Amniotic stem cell (primary cell): Measurements from ENCODE around the gene ZBTB20.

ENCODE experiments used
- DNase-seq: peaks from one replicate; lab custom pipeline; 2025; lab: John Stamatoyannopoulos, UW

The ZBTB20 gene

DNA sequence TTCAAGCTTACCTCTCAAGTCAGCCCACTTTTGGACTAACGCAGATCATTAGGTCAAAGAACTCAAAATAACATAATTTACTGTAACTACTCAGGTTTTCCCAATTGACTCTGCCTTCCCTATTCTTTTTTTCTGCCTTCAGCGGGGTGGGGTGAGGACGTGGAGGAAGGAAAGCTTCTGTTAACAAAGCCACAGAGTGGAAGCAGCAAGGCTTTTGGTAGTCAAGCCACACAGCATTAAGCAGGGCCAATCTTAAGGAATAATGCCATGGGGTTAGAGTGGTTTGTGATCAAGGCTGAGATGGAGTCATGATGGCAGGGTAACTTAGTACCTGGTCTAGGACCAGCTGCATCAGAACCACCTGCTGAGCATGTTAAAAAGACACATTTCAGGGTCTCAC, 575.7 kb downstream of the ZBTB20 start:
- DNase-seq = no peak

DNA sequence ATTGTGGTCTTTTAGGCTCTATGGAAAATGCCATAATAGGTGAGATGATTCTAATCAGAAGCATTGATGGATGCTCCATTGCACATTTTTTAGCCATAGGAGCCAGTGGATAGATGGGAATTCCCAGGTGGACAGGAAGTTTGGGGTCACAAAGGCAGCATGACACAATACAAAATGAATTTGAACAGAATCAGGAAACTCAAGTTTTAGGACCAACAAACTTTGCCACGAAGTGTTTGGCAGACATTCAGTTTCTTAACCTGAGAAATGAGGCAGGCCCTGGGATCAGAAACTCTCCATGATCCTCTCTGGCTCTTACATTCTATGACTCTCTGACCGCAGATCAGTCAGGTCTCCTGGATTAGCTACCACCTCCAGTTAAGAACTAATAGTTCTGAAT, 577.9 kb downstream of the ZBTB20 start:
- no peak for DNase-seq

DNA sequence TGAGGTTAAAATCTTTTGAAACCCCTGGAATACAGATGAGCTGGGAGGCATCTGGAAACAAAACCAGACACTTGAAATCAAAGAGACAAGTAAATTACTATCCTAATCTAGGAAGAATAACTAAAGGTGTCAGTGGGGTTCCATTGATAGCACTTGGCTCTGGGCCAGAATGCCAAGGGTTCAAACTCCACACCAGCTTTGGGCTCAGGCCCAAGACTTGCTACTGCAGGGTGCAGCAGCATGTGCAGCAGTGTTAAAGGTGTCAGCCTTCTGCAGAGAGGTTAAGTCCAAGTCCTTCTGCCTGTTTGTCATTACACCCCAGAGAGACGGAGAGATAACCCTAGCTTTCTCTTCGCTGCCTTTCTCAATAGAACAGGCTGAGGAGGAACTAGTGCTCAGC, 579.3 kb downstream of the ZBTB20 start:
- DNase-seq = no peak

DNA sequence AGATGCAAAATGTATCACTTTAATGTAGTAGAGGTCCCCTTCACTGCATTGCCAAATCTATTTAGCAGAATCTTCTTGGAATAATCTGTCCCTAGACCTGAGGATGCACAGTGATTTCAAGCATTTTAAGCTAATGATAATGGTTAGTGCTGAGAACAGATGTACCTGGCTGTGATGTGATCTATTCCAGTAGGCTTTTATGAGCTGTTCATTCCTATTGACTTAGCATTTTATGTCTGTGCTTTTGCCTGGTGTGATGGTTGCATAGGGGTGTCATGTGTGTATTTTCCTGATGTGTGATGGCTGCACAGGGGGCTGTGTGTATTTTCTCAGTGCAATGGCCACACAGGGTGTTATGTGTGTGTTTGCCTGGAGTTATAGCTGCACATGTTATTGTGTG, 580.3 kb downstream of the ZBTB20 start:
- no peak for DNase-seq

DNA sequence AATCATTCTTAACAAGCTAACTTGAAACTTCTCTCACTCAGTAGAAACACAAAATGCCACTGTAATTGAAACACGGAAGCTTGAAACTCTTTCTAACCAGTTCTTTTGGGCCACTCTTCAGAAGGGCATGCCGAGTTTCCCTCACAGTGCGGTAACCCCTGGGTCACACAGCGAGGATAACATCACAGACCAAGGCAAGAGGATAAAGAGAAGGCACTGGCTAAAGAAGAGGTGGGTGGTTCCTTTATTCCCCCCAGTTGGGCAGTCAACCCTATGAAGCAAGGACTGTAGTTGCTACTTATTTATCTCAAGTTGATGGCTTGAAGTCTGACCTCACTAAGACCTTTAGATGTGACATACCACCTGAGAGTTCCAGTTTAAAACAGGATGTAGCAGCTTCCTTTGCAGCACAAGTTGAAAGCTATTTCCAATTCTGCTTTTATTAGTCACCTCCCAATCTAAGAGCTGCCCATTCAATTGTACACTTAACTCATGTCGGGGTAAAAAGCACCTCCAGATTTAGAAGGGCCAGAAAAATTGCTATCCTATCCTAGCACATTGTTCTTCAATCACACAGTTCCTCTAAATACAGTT, 580.8 kb downstream of the ZBTB20 start:
- no peak for DNase-seq

DNA sequence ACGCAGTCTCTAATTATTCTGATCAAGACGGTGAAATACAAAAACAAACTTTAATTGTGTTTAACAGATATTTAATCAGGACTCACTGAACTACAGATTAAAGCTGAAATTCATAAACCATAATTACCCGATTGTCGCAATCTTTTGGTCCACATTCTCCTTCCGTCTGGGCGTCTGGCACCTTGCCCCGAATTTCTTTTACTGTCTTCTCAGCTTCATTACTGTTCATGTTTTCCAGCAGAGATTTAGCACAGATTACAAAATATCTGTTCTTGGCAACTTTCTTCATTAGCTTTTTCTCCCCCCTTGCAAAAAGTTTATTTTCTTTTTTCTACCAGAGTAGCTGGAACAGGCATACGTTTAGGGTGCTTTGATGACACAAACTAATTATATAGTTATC, 581.9 kb downstream of the ZBTB20 start:
- no peak for DNase-seq

DNA sequence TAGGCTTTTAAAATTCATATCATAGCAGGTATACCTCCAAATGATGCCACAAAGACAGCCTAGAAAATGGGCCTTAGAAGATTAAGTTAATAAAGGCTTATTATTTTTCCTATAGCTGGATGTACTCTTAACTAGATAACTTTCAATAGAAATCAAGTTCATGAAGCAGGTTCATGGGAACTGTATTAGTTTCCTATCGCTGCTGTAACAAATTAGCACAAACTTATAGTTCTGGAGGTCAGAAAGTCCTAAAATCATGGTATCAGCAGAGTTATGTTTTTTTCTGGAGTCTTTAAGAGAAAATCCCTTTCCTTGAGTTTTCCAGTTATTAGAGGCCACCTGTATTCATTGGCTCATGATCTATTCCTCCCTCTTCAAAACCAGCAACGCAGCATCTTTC, 583.4 kb downstream of the ZBTB20 start:
- DNase-seq = no peak

DNA sequence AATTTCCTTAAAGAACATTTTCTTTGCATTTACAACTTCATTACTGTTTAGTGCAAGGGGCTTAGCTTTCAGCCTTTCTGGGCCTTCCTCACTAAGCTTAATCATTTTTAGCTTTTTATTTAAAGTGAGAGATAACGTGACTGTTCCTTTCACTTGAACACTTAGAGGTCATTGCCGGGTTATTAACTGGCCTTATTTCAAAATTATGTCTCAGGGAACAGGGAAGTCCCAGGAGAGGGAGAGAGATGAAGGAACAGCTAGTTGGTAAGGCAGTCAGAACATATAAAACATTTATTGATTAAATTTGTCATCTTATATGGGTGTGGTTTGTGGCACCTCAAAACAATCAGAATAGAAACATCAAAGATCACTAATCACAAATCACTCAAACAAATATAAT, 584.5 kb downstream of the ZBTB20 start:
- no peak for DNase-seq

DNA sequence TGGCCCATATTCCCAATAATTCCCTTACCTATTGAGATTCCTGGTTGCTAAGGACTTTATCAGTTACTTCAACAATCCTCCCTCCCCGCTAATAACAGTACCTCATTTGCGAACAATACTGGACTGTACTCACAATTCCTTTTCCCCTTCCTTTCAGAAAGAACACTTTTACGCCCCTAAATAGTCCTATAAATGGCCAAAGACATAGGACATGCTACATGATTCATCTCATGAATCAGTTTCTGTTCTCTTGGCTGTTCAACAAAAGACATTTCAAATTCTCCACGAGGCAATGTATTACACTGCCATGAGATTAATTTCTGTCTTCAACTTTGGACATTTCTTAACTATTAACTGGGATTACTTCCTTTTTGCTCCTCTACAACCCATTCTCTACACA, 588.8 kb downstream of the ZBTB20 start:
- no peak for DNase-seq

DNA sequence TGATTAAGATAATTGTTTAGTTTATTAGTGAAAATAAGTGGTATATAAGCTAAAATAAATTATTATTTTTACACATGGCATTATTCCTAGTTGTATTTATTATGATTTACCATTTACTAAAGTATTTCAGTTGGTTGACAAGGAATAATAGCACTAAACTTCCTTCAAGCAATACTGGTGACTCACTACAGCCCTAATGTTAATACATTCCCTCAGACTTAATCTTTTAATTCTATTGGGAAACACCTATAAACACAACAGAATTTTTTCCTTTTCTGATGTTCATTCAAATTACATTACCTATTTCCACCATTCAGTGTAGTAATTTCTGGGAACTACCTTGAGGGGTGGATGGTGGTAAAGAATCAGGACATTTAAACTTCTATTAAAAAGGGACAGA, 589.3 kb downstream of the ZBTB20 start:
- DNase-seq = no peak

DNA sequence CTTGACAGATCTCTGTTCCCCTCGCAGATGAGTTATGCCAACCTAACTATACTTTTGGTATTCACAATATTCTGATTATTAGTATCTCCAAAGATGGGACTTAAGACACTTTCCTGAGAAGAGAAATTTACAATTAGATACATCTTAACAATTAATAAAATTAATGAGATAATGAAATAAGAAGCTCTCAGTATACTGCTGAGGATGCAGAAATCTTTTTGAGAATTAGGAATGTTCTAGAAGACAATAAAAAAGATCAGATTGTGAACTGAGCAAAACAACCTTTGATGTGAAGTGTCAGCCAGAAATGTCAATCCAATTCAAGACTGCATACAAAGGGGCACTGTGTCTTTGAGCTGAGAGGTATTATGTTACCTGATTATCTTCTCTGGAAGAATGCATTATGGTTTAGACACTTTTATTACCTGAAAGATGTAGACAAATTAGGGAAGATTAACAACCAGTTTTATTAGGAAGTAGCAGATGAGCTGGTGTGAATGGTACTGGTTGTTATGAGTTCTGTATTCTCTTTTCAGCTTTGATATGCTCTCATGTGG, 590.4 kb downstream of the ZBTB20 start:
- DNase-seq = no peak

DNA sequence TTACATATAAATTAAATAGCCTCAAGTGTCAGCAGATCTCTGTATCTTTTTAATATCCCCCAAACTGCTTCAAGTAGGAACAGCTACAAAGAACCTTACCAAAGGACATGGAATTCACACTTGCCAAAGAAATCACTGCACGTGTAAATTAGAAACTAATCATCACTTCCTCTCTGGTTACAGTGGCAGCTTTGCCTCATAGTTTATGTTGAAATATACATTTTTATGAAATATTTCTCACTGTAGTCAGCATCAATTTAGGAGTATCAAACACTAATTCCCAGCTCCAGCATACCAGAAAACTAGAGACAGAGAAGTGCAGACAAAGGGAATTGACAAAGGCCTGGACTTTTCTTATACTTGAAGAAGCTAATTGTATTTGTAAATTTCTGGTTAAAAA, 592.4 kb downstream of the ZBTB20 start:
- DNase-seq = no peak

DNA sequence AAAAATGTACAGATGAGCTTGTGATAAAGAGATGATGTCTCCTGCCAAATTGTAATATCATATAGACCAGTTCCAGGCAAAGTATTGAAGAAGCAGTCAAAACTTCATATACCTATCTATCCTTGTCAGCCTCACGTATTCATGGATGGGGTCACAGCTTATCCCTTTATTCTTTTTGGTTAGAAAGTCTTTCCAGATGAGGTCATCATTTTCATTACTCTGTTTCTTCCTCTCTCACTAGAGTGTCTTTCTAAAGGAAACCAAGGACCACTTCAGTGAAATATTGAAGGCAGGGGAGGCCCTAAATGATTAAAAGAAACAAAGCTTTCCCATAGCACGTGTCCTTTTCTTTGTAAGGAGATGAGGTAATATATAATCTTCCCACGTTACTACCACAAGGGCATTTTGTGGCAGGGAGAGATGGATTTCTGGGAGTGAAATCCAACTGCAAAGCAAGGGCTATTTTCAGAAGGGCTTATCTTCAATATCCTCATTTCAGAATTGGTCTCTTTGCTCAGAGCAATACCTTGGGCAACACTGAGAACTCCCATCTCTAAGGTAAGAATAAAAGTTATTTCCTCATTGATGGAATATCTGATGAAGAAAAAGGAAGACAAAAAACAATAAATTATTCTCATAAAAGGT, 593.0 kb downstream of the ZBTB20 start:
- DNase-seq = no peak

DNA sequence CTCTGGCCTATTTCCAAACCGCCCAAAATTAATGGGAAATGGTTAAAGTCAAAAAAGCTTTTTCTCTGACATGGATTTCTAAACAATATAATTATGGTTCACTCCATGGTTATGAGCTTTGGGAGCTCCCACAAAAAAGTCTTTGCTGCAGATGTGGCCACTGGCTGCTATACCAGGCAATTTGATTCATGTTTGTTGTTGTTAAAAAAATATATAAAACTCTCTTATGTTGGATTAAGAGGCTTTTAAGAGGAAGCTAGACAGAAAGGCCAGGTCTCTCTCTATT, 594.6 kb downstream of the ZBTB20 start:
- DNase-seq = no peak

DNA sequence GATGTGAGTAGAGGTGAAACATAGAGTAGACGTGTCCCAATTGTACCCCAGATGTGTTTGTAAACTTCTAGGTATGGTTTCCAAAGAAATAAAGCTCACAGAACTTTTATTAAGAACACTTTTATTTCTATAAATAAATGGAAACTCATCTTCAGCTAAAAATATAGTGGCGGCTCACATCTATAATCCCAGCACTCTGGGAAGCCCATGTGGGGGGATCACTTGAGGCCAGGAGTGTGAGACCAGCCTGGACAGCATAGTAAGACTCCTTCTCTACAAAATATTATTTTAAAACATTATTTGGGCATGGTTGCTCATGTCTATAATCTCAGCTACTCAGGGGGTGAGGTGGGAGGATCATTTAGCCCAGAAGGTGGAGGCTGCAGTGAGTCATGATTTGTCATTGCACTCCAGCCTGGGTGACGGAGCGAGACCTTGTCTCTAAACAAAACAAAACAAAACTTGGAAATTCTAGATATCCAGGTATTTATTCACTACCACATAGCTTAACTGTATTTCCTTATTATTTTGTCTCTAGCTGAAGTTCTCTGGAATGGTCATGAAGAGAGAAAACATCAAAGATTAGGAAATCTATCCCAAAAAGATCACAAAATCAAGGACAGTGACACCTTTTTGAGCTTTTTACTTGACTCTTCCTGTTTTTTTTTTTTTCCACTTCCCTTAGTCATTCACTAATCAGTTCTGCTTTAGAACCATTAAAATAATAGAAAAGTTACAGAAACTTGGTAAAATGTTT, 595.1 kb downstream of the ZBTB20 start:
- DNase-seq = no peak

DNA sequence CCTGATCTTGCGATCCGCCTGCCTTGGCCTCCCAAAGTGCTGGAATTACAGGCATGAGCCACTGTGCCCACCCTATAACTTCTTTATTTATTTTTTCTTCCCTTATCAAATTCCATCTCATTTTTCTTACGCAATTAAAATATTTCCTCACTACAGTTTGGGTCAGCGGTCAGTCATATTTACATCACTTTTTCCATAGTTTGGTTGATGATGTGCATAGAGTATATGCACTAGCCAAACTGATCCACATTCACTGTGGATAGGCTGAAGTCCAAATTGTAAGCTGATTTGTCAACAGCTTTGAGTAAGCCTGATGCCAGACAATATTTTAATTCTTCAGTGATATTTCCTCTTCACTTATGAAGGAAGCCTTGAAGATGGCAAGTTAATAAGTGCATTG, 596.9 kb downstream of the ZBTB20 start:
- DNase-seq = no peak

DNA sequence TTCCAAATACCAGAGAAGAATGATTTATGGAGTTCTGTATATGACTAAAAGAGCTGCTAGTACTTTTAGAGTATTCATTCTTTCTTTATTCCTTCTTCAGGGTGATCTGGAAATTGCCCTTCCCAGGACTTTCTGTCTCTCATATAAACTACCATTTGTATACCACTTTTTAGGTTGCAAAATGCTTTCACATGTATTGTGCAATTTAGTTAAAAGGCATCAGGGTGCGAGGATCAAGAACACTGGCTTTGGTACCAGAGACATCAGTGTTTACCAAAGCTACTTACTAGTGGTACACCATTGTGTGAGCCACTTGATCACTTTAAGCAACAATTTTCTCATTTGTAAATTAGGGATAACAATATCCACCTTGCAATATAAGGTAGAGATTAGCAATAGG, 601.9 kb downstream of the ZBTB20 start:
- DNase-seq = no peak

DNA sequence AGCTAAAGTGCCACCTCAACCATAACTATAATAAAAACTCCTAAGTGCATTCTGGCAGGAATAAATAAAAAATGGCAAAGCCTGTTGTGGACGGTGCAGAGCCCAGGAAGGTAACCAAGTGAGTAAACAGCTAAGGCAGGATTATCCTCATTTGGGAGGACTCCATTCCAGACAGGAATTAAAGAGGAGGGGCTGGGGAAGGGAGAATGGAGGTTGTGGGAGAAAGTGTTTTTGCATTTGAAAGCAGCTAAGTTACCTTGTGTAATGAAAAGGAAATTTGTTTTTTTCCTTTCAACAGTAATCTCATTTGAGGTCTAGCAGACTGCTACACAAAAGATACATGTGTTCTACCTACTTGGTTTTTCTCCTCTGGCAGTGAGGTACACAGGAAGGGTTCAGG, 604.7 kb downstream of the ZBTB20 start:
- no peak for DNase-seq

DNA sequence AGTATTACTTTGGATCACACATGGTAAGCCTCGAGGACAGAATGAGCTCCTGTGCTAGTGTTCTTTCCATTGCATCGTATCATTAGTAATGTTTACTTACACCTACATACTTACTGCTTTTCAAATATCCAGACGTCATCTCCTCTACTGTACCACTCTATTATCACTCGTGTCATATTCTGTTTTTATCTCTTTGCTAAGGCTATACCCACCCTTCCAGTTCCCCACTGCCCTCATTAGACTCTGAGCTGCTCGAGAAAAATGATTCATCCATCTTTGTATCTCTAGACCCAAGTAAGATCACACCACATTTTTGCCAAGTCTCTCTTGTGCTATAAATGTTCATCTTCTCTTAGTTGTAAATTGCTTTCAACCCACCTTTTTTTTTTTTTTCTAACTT, 607.6 kb downstream of the ZBTB20 start:
- no peak for DNase-seq

DNA sequence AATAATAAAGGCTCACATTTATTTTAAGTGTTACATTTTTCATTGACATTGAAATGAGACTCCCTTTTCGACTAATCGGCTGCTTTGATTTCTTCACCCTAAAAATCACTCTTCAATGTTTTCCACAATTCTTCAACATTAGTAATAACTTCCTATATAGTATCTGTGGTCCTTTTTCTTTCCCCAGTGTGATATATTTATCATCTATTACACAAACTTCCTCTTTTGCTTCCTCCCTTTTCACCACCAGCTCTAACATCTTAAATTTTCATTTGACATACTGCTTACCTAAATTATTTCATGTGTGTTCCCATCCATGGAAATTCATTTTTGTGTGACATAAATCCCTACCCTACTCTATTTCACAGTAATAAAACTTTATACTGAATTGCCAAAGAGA, 608.9 kb downstream of the ZBTB20 start:
- no peak for DNase-seq

DNA sequence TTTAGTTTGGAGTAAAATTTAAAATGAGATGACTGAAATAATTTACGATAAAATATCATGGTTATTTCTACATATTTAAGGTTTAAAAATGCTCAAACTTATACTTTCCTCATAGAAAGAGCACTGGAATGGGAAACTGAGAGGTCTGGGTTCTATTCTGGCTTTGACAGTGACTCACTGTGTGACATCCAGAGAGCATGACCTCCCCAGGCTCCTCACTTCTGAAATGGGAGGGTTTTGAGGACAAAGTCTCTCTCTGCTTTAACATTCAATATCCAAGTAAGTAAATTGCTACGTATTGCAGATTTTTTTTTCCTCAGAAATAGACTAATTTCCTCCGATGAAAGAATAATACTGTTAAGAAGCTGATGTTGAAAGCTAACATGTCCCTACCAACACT, 618.6 kb downstream of the ZBTB20 start:
- no peak for DNase-seq

DNA sequence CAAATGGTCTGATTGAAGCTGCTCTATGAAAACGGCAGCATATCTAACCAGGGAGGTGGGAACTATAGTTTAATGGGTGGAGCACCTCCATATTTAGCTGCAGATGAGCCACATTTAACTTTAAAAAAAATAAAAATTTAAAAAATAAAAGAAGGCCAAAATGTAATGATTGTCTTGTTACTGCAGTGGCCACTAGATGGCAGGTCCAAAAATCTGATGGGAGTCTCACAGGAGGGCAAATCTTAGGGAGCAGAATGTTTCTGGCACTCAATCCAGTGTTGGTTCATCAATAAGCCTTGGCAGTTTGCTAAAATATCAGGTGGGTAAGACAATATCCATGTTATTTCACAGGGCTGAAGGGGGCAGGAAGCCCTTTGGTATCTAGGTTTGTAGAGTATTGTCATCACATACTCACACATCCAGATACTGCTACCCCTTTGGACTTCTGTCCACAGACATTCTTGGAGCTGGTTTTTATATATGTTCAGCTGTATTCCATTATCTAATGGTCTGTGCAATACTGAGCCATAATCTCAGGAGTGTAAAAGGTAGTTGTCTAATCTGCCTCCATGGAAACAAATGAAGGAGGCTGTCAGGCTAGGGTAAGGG, 619.9 kb downstream of the ZBTB20 start:
- DNase-seq = no peak

DNA sequence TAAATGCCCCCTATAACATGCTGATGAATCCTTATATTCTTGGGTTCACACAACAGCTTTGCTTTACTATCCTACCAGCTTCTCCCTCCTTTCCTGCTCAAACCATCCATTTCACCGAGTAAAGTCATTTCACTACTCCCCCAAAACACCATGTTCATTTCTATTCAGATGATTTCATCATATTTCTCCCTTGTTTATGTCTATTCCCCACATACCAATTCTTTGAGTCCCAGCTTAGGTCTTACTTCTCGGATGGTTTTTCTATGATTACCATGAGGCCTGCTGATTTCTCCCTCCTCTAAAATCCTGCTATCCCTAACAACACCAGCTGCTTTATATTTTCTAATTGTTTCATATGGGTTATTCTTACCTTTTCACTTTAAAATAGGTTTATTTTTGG, 621.8 kb downstream of the ZBTB20 start:
- DNase-seq = no peak
